IMR-90 (cell line): ENCODE measurements around the gene PSMD1.

Experiments
- BHLHE40 ChIP-seq: fragments of 150-350 bp; IDR thresholded peaks from 2 replicates; pipeline ENCODE4 v1.6.1; 2016; ENCODE audit warnings: mild to moderate bottlenecking, low read depth, low read length
- CEBPB ChIP-seq: IDR thresholded peaks from 2 replicates; pipeline ENCODE4 v1.6.1; 2012; ENCODE audit warnings: low read depth, low read length, improper control_type of control experiment
- CHD1 ChIP-seq: IDR thresholded peaks from 2 replicates; pipeline ENCODE4 v1.6.1; 2012; ENCODE audit warnings: low read depth, low read length, improper control_type of control experiment
- CTCF ChIP-seq: conservative IDR thresholded peaks from 2 replicates; pipeline ENCODE4 v1.5.1; 2012; ENCODE audit warnings: mild to moderate bottlenecking, low read depth, low read length, improper control_type of control experiment
- ELK1 ChIP-seq: fragments of 150-350 bp; IDR thresholded peaks from 2 replicates; pipeline ENCODE4 v1.6.1; 2016; ENCODE audit warnings: low read depth, mild to moderate bottlenecking, low read length, moderate library complexity, borderline replicate concordance
- MAFK ChIP-seq: IDR thresholded peaks from 2 replicates; pipeline ENCODE4 v1.6.1; 2012; ENCODE audit warnings: low read depth, low read length, improper control_type of control experiment
- MXI1 ChIP-seq: IDR thresholded peaks from 2 replicates; pipeline ENCODE4 v1.6.1; 2012; ENCODE audit warnings: low read depth, mild to moderate bottlenecking, low read length, moderate library complexity, borderline replicate concordance
- POLR2A ChIP-seq: IDR thresholded peaks from 2 replicates; pipeline ENCODE4 v1.6.1; 2012; ENCODE audit warnings: mild to moderate bottlenecking, low read depth, low read length
- RAD21 ChIP-seq: IDR thresholded peaks from 2 replicates; pipeline ENCODE4 v1.6.1; 2012; ENCODE audit warnings: low read length, improper control_type of control experiment
- RCOR1 ChIP-seq: IDR thresholded peaks from 2 replicates; pipeline ENCODE4 v1.6.1; 2012; ENCODE audit warnings: mild to moderate bottlenecking, low read length, improper control_type of control experiment; ENCODE audit not compliant: insufficient replicate concordance
- RFX5 ChIP-seq: IDR thresholded peaks from 2 replicates; pipeline ENCODE4 v1.8.0; 2012; ENCODE audit warnings: low read depth, mild to moderate bottlenecking, low read length, moderate library complexity
- SMC3 ChIP-seq: fragments of 150-350 bp; IDR thresholded peaks from 2 replicates; pipeline ENCODE4 v1.6.1; 2016; ENCODE audit warnings: low read depth, mild to moderate bottlenecking, antibody characterized with exemption, low read length, moderate library complexity
- USF2 ChIP-seq: fragments of 150-350 bp; IDR thresholded peaks from 2 replicates; pipeline ENCODE4 v1.6.1; 2017; ENCODE audit warnings: mild to moderate bottlenecking, antibody characterized with exemption, low read length, low read depth

GRCh38 chr2:231034291-231034882 lies 22.3 kb upstream of the PSMD1 start:
- TF ChIP-seq POLR2A, result no peak
- TF ChIP-seq CTCF, result no peak
- TF ChIP-seq RCOR1, result no peak
- no peak for TF ChIP-seq USF2
- TF ChIP-seq CHD1, result no peak
- no peak for TF ChIP-seq RAD21
- TF ChIP-seq ELK1, result no peak
- TF ChIP-seq BHLHE40, result no peak
- TF ChIP-seq CEBPB, result no peak
- TF ChIP-seq SMC3, result no peak
- no peak for TF ChIP-seq MXI1
- TF ChIP-seq MAFK, result no peak
- TF ChIP-seq RFX5, result no peak
